ENCODE data around the gene THEM4. TPM values are rescaled to one million over a fixed set of nuclear protein-coding genes. Genes with fewer than 3 reads are reported as not detected.

Gene THEM4
- total RNA-seq, 1 experiment from 2014 or later: 10.9 TPM

DNA sequence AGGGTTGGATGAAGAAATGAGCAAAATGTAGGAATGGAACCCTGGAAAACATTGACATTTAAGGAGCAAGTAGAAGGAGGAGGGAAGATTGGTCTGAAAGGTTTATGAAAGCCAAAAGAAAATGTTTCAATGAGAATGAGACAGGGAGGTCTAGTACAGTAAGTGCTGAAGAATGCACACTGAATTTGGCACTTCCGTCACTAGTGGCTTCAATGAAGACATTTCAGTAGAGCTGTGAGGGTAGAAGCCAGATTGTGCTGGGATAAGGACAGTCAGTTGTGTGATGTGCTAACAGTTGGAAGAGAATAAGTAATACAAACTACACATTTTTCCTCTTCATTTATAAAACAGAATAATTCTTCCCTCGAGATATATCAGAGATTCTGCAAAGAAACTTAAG, 17.1 kb downstream of the THEM4 start:
- ChIA-PET CTCF (interaction anchor here (1.6 kb wide), 1 partner anchor 109 kb away, joined by 4 read pairs; no protein-coding TSS in a partner anchor), POLR2A (no interaction called here)
- TF ChIP-seq, protein P1, sequence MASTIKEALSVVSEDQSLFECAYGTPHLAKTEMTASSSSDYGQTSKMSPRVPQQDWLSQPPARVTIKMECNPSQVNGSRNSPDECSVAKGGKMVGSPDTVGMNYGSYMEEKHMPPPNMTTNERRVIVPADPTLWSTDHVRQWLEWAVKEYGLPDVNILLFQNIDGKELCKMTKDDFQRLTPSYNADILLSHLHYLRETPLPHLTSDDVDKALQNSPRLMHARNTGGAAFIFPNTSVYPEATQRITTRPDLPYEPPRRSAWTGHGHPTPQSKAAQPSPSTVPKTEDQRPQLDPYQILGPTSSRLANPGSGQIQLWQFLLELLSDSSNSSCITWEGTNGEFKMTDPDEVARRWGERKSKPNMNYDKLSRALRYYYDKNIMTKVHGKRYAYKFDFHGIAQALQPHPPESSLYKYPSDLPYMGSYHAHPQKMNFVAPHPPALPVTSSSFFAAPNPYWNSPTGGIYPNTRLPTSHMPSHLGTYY (CRISPR knock-in tag; IDR thresholded peaks at IDR 0.05): no peak
- TF ChIP-seq TEAD1 (CRISPR knock-in tag; IDR thresholded peaks at IDR 0.05) (no peak), ZNF396 (CRISPR knock-in tag; IDR thresholded peaks at IDR 0.05; ENCODE audit: borderline replicate concordance) (no peak), NFATC4 (CRISPR knock-in tag; IDR thresholded peaks at IDR 0.05) (no peak), ATF1 (CRISPR knock-in tag; IDR thresholded peaks at IDR 0.05) (no peak), JAZF1 (CRISPR knock-in tag; IDR thresholded peaks at IDR 0.05) (no peak), ZNF232 (CRISPR knock-in tag; IDR thresholded peaks at IDR 0.05) (no peak), PRRX2 (CRISPR knock-in tag; IDR thresholded peaks at IDR 0.05) (no peak), NR1H2 (CRISPR knock-in tag; IDR thresholded peaks at IDR 0.05) (no peak), NFYB (CRISPR knock-in tag; conservative IDR thresholded peaks at IDR 0.05; ENCODE audit: low read depth) (no peak), CBFB (CRISPR knock-in tag; IDR thresholded peaks at IDR 0.05; ENCODE audit: low read depth) (no peak), GRHL2 (CRISPR knock-in tag; IDR thresholded peaks at IDR 0.05; ENCODE audit: insufficient replicate concordance, severe bottlenecking) (no peak), TCF7 (CRISPR knock-in tag; IDR thresholded peaks at IDR 0.05; ENCODE audit: low read depth) (no peak)
- TF ChIP-seq, protein P2, sequence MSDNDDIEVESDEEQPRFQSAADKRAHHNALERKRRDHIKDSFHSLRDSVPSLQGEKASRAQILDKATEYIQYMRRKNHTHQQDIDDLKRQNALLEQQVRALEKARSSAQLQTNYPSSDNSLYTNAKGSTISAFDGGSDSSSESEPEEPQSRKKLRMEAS (CRISPR knock-in tag; IDR thresholded peaks at IDR 0.05): no peak
- TF ChIP-seq, protein P3, sequence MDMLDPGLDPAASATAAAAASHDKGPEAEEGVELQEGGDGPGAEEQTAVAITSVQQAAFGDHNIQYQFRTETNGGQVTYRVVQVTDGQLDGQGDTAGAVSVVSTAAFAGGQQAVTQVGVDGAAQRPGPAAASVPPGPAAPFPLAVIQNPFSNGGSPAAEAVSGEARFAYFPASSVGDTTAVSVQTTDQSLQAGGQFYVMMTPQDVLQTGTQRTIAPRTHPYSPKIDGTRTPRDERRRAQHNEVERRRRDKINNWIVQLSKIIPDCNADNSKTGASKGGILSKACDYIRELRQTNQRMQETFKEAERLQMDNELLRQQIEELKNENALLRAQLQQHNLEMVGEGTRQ (CRISPR knock-in tag; IDR thresholded peaks at IDR 0.05): no peak
- TF ChIP-seq, protein P4, sequence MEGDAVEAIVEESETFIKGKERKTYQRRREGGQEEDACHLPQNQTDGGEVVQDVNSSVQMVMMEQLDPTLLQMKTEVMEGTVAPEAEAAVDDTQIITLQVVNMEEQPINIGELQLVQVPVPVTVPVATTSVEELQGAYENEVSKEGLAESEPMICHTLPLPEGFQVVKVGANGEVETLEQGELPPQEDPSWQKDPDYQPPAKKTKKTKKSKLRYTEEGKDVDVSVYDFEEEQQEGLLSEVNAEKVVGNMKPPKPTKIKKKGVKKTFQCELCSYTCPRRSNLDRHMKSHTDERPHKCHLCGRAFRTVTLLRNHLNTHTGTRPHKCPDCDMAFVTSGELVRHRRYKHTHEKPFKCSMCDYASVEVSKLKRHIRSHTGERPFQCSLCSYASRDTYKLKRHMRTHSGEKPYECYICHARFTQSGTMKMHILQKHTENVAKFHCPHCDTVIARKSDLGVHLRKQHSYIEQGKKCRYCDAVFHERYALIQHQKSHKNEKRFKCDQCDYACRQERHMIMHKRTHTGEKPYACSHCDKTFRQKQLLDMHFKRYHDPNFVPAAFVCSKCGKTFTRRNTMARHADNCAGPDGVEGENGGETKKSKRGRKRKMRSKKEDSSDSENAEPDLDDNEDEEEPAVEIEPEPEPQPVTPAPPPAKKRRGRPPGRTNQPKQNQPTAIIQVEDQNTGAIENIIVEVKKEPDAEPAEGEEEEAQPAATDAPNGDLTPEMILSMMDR (IDR thresholded peaks at IDR 0.05): no peak
- TF ChIP-seq, protein P5, sequence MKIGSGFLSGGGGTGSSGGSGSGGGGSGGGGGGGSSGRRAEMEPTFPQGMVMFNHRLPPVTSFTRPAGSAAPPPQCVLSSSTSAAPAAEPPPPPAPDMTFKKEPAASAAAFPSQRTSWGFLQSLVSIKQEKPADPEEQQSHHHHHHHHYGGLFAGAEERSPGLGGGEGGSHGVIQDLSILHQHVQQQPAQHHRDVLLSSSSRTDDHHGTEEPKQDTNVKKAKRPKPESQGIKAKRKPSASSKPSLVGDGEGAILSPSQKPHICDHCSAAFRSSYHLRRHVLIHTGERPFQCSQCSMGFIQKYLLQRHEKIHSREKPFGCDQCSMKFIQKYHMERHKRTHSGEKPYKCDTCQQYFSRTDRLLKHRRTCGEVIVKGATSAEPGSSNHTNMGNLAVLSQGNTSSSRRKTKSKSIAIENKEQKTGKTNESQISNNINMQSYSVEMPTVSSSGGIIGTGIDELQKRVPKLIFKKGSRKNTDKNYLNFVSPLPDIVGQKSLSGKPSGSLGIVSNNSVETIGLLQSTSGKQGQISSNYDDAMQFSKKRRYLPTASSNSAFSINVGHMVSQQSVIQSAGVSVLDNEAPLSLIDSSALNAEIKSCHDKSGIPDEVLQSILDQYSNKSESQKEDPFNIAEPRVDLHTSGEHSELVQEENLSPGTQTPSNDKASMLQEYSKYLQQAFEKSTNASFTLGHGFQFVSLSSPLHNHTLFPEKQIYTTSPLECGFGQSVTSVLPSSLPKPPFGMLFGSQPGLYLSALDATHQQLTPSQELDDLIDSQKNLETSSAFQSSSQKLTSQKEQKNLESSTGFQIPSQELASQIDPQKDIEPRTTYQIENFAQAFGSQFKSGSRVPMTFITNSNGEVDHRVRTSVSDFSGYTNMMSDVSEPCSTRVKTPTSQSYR (CRISPR knock-in tag; IDR thresholded peaks at IDR 0.05): no peak
- TF ChIP-seq, protein P6, sequence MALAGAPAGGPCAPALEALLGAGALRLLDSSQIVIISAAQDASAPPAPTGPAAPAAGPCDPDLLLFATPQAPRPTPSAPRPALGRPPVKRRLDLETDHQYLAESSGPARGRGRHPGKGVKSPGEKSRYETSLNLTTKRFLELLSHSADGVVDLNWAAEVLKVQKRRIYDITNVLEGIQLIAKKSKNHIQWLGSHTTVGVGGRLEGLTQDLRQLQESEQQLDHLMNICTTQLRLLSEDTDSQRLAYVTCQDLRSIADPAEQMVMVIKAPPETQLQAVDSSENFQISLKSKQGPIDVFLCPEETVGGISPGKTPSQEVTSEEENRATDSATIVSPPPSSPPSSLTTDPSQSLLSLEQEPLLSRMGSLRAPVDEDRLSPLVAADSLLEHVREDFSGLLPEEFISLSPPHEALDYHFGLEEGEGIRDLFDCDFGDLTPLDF (CRISPR knock-in tag; IDR thresholded peaks at IDR 0.05): no peak
- TF ChIP-seq, protein P7, sequence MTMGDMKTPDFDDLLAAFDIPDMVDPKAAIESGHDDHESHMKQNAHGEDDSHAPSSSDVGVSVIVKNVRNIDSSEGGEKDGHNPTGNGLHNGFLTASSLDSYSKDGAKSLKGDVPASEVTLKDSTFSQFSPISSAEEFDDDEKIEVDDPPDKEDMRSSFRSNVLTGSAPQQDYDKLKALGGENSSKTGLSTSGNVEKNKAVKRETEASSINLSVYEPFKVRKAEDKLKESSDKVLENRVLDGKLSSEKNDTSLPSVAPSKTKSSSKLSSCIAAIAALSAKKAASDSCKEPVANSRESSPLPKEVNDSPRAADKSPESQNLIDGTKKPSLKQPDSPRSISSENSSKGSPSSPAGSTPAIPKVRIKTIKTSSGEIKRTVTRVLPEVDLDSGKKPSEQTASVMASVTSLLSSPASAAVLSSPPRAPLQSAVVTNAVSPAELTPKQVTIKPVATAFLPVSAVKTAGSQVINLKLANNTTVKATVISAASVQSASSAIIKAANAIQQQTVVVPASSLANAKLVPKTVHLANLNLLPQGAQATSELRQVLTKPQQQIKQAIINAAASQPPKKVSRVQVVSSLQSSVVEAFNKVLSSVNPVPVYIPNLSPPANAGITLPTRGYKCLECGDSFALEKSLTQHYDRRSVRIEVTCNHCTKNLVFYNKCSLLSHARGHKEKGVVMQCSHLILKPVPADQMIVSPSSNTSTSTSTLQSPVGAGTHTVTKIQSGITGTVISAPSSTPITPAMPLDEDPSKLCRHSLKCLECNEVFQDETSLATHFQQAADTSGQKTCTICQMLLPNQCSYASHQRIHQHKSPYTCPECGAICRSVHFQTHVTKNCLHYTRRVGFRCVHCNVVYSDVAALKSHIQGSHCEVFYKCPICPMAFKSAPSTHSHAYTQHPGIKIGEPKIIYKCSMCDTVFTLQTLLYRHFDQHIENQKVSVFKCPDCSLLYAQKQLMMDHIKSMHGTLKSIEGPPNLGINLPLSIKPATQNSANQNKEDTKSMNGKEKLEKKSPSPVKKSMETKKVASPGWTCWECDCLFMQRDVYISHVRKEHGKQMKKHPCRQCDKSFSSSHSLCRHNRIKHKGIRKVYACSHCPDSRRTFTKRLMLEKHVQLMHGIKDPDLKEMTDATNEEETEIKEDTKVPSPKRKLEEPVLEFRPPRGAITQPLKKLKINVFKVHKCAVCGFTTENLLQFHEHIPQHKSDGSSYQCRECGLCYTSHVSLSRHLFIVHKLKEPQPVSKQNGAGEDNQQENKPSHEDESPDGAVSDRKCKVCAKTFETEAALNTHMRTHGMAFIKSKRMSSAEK (CRISPR knock-in tag; IDR thresholded peaks at IDR 0.05; ENCODE audit: borderline replicate concordance): no peak
- TF ChIP-seq, protein P8, sequence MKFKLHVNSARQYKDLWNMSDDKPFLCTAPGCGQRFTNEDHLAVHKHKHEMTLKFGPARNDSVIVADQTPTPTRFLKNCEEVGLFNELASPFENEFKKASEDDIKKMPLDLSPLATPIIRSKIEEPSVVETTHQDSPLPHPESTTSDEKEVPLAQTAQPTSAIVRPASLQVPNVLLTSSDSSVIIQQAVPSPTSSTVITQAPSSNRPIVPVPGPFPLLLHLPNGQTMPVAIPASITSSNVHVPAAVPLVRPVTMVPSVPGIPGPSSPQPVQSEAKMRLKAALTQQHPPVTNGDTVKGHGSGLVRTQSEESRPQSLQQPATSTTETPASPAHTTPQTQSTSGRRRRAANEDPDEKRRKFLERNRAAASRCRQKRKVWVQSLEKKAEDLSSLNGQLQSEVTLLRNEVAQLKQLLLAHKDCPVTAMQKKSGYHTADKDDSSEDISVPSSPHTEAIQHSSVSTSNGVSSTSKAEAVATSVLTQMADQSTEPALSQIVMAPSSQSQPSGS (CRISPR knock-in tag; IDR thresholded peaks at IDR 0.05; ENCODE audit: borderline replicate concordance, low read depth): no peak
- Mint-ChIP-seq H3K36me3 (peaks cover 23% of the 10 kb centered on the region), H3K27me3 (ENCODE audit: low read depth) (no peaks in the 10 kb centered on the region), H3K4me1 (no peaks in the 10 kb centered on the region), H3K9me3 (peaks cover 4% of the 10 kb centered on the region; the same call in 1 of the 2 replicates), H3K27ac (no peak overlapping the region), H3K4me3 (no peak overlapping the region)
- ATAC-seq (no peak), DNase-seq (ENCODE audit: low spot score) (no peak)

Data from WTC11 (cell line).